HUES6 (cell line): ENCODE measurements around the gene PRDM16.
A peak's percentile ranks its signal among the peaks of the same experiment; 100 is the strongest.

Experiments used
- H3K27ac ChIP-seq: 2 replicates; pipeline ENCODE4 v1.7.0; 2013; ENCODE audit warnings: low read depth, mild to moderate bottlenecking, low read length, inconsistent platforms
- H3K27me3 ChIP-seq: 2 replicates; pipeline ENCODE4 v1.6.1; 2013; ENCODE audit warnings: low read length; ENCODE audit not compliant: control insufficient read depth, insufficient read depth
- H3K36me3 ChIP-seq: 2 replicates; pipeline ENCODE4 v1.6.1; 2013; ENCODE audit warnings: low read length; ENCODE audit not compliant: control insufficient read depth, insufficient read depth
- H3K4me1 ChIP-seq: 2 replicates; pipeline ENCODE4 v1.6.1; 2013; ENCODE audit warnings: low read length; ENCODE audit not compliant: control insufficient read depth, insufficient read depth
- H3K4me3 ChIP-seq: 2 replicates; pipeline ENCODE4 v1.5.1; 2013; ENCODE audit warnings: low read depth, low read length
- H3K9ac ChIP-seq: one replicate; pipeline ENCODE4 v1.6.1; 2013; ENCODE audit warnings: mild to moderate bottlenecking, low read length
- H3K9me3 ChIP-seq: 2 replicates; pipeline ENCODE4 v1.6.1; 2013; ENCODE audit warnings: low read depth, low read length; ENCODE audit not compliant: control insufficient read depth, insufficient read depth

Gene PRDM16

GRCh38 chr1:3444298-3444697 is 375.3 kb downstream of the PRDM16 start:
- Histone ChIP-seq H3K4me1 (no peaks in the 10 kb centered on the region), H3K9me3 (no peaks in the 10 kb centered on the region), H3K36me3 (no peaks in the 10 kb centered on the region), H3K4me3 (no peak overlapping the region), H3K9ac (no peak overlapping the region), H3K27ac (no peak overlapping the region), H3K27me3 (peaks cover 6% of the 10 kb centered on the region; the same call in 1 of the 2 replicates)

GRCh38 chr1:3444736-3445135 is 375.7 kb downstream of the PRDM16 start:
- Histone ChIP-seq H3K4me3 (no peak overlapping the region), H3K9me3 (no peaks in the 10 kb centered on the region), H3K27me3 (peaks cover 6% of the 10 kb centered on the region; the same call in 1 of the 2 replicates), H3K36me3 (no peaks in the 10 kb centered on the region), H3K27ac (no peak overlapping the region), H3K9ac (no peak overlapping the region), H3K4me1 (no peaks in the 10 kb centered on the region)

GRCh38 chr1:3450202-3450863 is 381.3 kb downstream of the PRDM16 start:
- Histone ChIP-seq H3K27me3 (no peaks in the 10 kb centered on the region), H3K36me3 (no peaks in the 10 kb centered on the region), H3K9me3 (no peaks in the 10 kb centered on the region), H3K4me3 (no peak overlapping the region), H3K27ac (no peak overlapping the region), H3K9ac (no peak overlapping the region), H3K4me1 (peaks cover 11% of the 10 kb centered on the region)

GRCh38 chr1:3450983-3451382 is 382.0 kb downstream of the PRDM16 start:
- Histone ChIP-seq H3K9me3 (no peaks in the 10 kb centered on the region), H3K27ac (no peak overlapping the region), H3K4me3 (no peak overlapping the region), H3K9ac (no peak overlapping the region), H3K27me3 (no peaks in the 10 kb centered on the region), H3K36me3 (no peaks in the 10 kb centered on the region), H3K4me1 (peaks cover 17% of the 10 kb centered on the region)

GRCh38 chr1:3451994-3452865 is 383.2 kb downstream of the PRDM16 start:
- peaks cover 19% of the 10 kb centered on the region for H3K4me1 ChIP-seq
- no peak overlapping the region for H3K4me3 ChIP-seq
- no peaks in the 10 kb centered on the region for H3K27me3 ChIP-seq
- no peaks in the 10 kb centered on the region for H3K36me3 ChIP-seq
- no peak overlapping the region for H3K27ac ChIP-seq
- H3K9ac ChIP-seq: no peak overlapping the region
- H3K9me3 ChIP-seq: no peaks in the 10 kb centered on the region

GRCh38 chr1:3452866-3453175 is 383.8 kb downstream of the PRDM16 start:
- Histone ChIP-seq H3K4me3 (no peak overlapping the region), H3K4me1 (peaks cover 20% of the 10 kb centered on the region), H3K9ac (no peak overlapping the region), H3K36me3 (no peaks in the 10 kb centered on the region), H3K27ac (no peak overlapping the region), H3K27me3 (no peaks in the 10 kb centered on the region), H3K9me3 (no peaks in the 10 kb centered on the region)

GRCh38 chr1:3453203-3453761 is 384.3 kb downstream of the PRDM16 start:
- peak overlapping the region; percentile 42; the same call in 1 of the 2 replicates for H3K4me3 ChIP-seq
- H3K27ac ChIP-seq: no peak overlapping the region

GRCh38 chr1:3453891-3454810 is 385.1 kb downstream of the PRDM16 start, which contains the start of gene ARHGEF16:
TSS of gene ARHGEF16 (plus strand) at chr1:3454665. CDS start at chr1:3463085, 8,420 bp downstream.
- Histone ChIP-seq H3K9me3 (no peaks in the 10 kb centered on the region), H3K4me3 (peak within 1 kb of the TSS; percentile 64), H3K27ac (peak within 1 kb of the TSS; percentile 91), H3K27me3 (no peaks in the 10 kb centered on the region), H3K9ac (peak within 1 kb of the TSS; percentile 74), H3K36me3 (no peaks in the 10 kb centered on the region), H3K4me1 (peaks cover 27% of the 10 kb centered on the region)

More at GRCh38 chr1:3453203-3453761, 384.3 kb downstream of the PRDM16 start:
- H3K4me1 ChIP-seq: peaks cover 25% of the 10 kb centered on the region
- H3K9ac ChIP-seq: no peak overlapping the region
- no peaks in the 10 kb centered on the region for H3K36me3 ChIP-seq
- H3K27me3 ChIP-seq: no peaks in the 10 kb centered on the region
- H3K9me3 ChIP-seq: no peaks in the 10 kb centered on the region

- Histone ChIP-seq H3K4me1 (peaks cover 27% of the 10 kb centered on the region), H3K9me3 (no peaks in the 10 kb centered on the region), H3K36me3 (no peaks in the 10 kb centered on the region), H3K4me3 (peak overlapping the region; percentile 64), H3K27me3 (no peaks in the 10 kb centered on the region), H3K9ac (peak overlapping the region; percentile 65), H3K27ac (peak overlapping the region; percentile 91)
These were observed 386.0 kb downstream of the PRDM16 start for GRCh38 chr1:3454811-3455618.
